WTC11 (cell line): ENCODE data around the gene GSN. TPM values are rescaled to one million over a fixed set of nuclear protein-coding genes. Genes with fewer than 3 reads are reported as not detected.

Experiments
- ATAC-seq: fragments of 200-7000 bp; cut with Tn5 transposase; 2 replicates; pipeline ENCODE4 v1.10.0; 2021; ENCODE audit warnings: mild to moderate bottlenecking, moderate library complexity
- CTCF ChIA-PET: fragments of 300-600 bp; sonication (Branson Sonifier 250); formaldehyde crosslinking; loops from one replicate; lab custom pipeline; 2021; ENCODE audit warnings: antibody characterized with exemption; lab: Charles Lee
- POLR2A ChIA-PET: fragments of 350-600 bp; sonication (Branson Sonifier 250); formaldehyde crosslinking; loops from one replicate; lab custom pipeline; 2021; ENCODE audit warnings: antibody characterized with exemption; lab: Charles Lee
- DNase-seq: peaks from one replicate; pipeline ENCODE4 v3.0.0; 2021; ENCODE audit warnings: low spot score
- H3K27ac Mint-ChIP-seq: 2 replicates; pipeline ENCODE4 v1.8.0; 2021; ENCODE audit warnings: mixed read lengths
- H3K27me3 Mint-ChIP-seq: 2 replicates; pipeline ENCODE4 v1.8.0; 2021; ENCODE audit warnings: low read depth, mild to moderate bottlenecking, moderate library complexity, mixed read lengths
- H3K36me3 Mint-ChIP-seq: 2 replicates; pipeline ENCODE4 v1.8.0; 2021; ENCODE audit warnings: mixed read lengths
- H3K4me1 Mint-ChIP-seq: 2 replicates; pipeline ENCODE4 v1.8.0; 2022; ENCODE audit warnings: mixed read lengths
- H3K4me3 Mint-ChIP-seq: 2 replicates; pipeline ENCODE4 v1.8.0; 2021; ENCODE audit warnings: mild to moderate bottlenecking, moderate library complexity, mixed read lengths
- H3K9me3 Mint-ChIP-seq: 2 replicates; pipeline ENCODE4 v1.8.0; 2021; ENCODE audit warnings: mixed read lengths
- ARID4B ChIP-seq: sonication (generic); formaldehyde crosslinking; IDR thresholded peaks from 2 replicates; pipeline ENCODE4 v1.8.0; 2023; ENCODE audit warnings: missing genetic modification reagents, mild to moderate bottlenecking, borderline replicate concordance
- E2F5 ChIP-seq: sonication (generic); formaldehyde crosslinking; IDR thresholded peaks from 2 replicates; pipeline ENCODE4 v1.8.1; 2022; ENCODE audit warnings: mild to moderate bottlenecking, moderate library complexity, missing genetic modification reagents
- ESRRA ChIP-seq: sonication (generic); formaldehyde crosslinking; IDR thresholded peaks from 2 replicates; pipeline ENCODE4 v1.8.1; 2022; ENCODE audit warnings: mild to moderate bottlenecking, missing genetic modification reagents, borderline replicate concordance
- ETV6 ChIP-seq: sonication (generic); formaldehyde crosslinking; IDR thresholded peaks from 2 replicates; pipeline ENCODE4 v1.8.1; 2022; ENCODE audit warnings: mild to moderate bottlenecking, missing genetic modification reagents
- FOXJ3 ChIP-seq: sonication (generic); formaldehyde crosslinking; IDR thresholded peaks from 2 replicates; pipeline ENCODE4 v1.9.0; 2021; ENCODE audit warnings: missing genetic modification reagents, mild to moderate bottlenecking, borderline replicate concordance
- FOXK1 ChIP-seq: sonication (generic); formaldehyde crosslinking; IDR thresholded peaks from 2 replicates; pipeline ENCODE4 v1.8.0; 2022; ENCODE audit warnings: mild to moderate bottlenecking, moderate library complexity, missing genetic modification reagents
- GRHL2 ChIP-seq: fragments of 250-450 bp; sonication (Bioruptor Pico); IDR thresholded peaks from 2 replicates; pipeline ENCODE4 v1.8.0; 2022; ENCODE audit warnings: mild to moderate bottlenecking, moderate library complexity; ENCODE audit not compliant: insufficient replicate concordance, severe bottlenecking
- JUN ChIP-seq: sonication (generic); formaldehyde crosslinking; IDR thresholded peaks from 2 replicates; pipeline ENCODE4 v1.8.0; 2023; ENCODE audit warnings: mild to moderate bottlenecking, missing genetic modification reagents
- KAT7 ChIP-seq: sonication (generic); formaldehyde crosslinking; IDR thresholded peaks from 2 replicates; pipeline ENCODE4 v1.8.1; 2023; ENCODE audit warnings: missing genetic modification reagents, mild to moderate bottlenecking, borderline replicate concordance
- MXD4 ChIP-seq: fragments of 250-450 bp; sonication (Bioruptor Pico); IDR thresholded peaks from 2 replicates; pipeline ENCODE4 v1.8.0; 2021; ENCODE audit warnings: mild to moderate bottlenecking, moderate library complexity, borderline replicate concordance
- NR2C2 ChIP-seq: sonication (generic); formaldehyde crosslinking; IDR thresholded peaks from 2 replicates; pipeline ENCODE4 v1.8.0; 2022; ENCODE audit warnings: mild to moderate bottlenecking, missing genetic modification reagents
- TCF7 ChIP-seq: sonication (generic); formaldehyde crosslinking; IDR thresholded peaks from 2 replicates; pipeline ENCODE4 v1.8.0; 2022; ENCODE audit warnings: mild to moderate bottlenecking, low read depth, missing genetic modification reagents, moderate library complexity
- ZNF263 ChIP-seq: sonication (generic); formaldehyde crosslinking; IDR thresholded peaks from 2 replicates; pipeline ENCODE4 v1.8.1; 2022; ENCODE audit warnings: low read depth, mild to moderate bottlenecking, moderate library complexity, missing genetic modification reagents
- ZNF423 ChIP-seq: fragments of 250-450 bp; sonication (Bioruptor Pico); IDR thresholded peaks from 2 replicates; pipeline ENCODE4 v2.1.2; 2022; ENCODE audit warnings: mild to moderate bottlenecking, moderate library complexity
- ZNF532 ChIP-seq: fragments of 250-450 bp; sonication (Bioruptor Pico); IDR thresholded peaks from 2 replicates; pipeline ENCODE4 v1.9.0; 2021; ENCODE audit warnings: mild to moderate bottlenecking, borderline replicate concordance
- total RNA-seq: library from RNA; stranded (reverse); gene quantifications from 3 replicates; pipeline ENCODE4 v1.2.3, GENCODE V29; 2021
- TF ChIP-seq, protein P1 (sequence below): sonication (generic); formaldehyde crosslinking; IDR thresholded peaks from 2 replicates; pipeline ENCODE4 v1.8.0; 2022; ENCODE audit warnings: mild to moderate bottlenecking, missing genetic modification reagents
- TF ChIP-seq, protein P2 (sequence below): sonication (generic); formaldehyde crosslinking; IDR thresholded peaks from 2 replicates; pipeline ENCODE4 v1.8.1; 2023; ENCODE audit warnings: mild to moderate bottlenecking, missing genetic modification reagents, moderate library complexity
- TF ChIP-seq, protein P3 (sequence below): sonication (generic); formaldehyde crosslinking; IDR thresholded peaks from 2 replicates; pipeline ENCODE4 v1.8.1; 2022; ENCODE audit warnings: low read depth, missing genetic modification reagents, borderline replicate concordance

Gene GSN
- total RNA-seq, 1 experiment from 2014 or later: 47.0 TPM

GRCh38 chr9:121304707-121305106, 36.7 kb downstream of the GSN start:
- CTCF ChIA-PET: interaction anchor here (0.9 to 2.1 kb wide), 2 partner anchors 15 to 17 kb away, joined by 5 to 10 read pairs; no protein-coding TSS in a partner anchor
- ATAC-seq (no peak), DNase-seq (no peak)
- H3K9me3 Mint-ChIP-seq: peaks cover 1% of the 10 kb centered on the region
- peaks cover 8% of the 10 kb centered on the region for H3K4me1 Mint-ChIP-seq
- 0 out of 2 replicates have a peak, but pooled peaks cover under 1% of the 10 kb centered on the region for H3K36me3 Mint-ChIP-seq
- no peak overlapping the region for H3K4me3 Mint-ChIP-seq
- H3K27ac Mint-ChIP-seq: no peak overlapping the region
- no peak for TF ChIP-seq ESRRA (CRISPR knock-in tag)
- TF ChIP-seq ZNF423 (CRISPR knock-in tag): no peak
- TF ChIP-seq TCF7 (CRISPR knock-in tag): no peak
- TF ChIP-seq ARID4B (CRISPR knock-in tag): no peak
- no peak for TF ChIP-seq KAT7 (CRISPR knock-in tag)
- TF ChIP-seq ZNF532 (CRISPR knock-in tag): no peak
- TF ChIP-seq, protein P1, sequence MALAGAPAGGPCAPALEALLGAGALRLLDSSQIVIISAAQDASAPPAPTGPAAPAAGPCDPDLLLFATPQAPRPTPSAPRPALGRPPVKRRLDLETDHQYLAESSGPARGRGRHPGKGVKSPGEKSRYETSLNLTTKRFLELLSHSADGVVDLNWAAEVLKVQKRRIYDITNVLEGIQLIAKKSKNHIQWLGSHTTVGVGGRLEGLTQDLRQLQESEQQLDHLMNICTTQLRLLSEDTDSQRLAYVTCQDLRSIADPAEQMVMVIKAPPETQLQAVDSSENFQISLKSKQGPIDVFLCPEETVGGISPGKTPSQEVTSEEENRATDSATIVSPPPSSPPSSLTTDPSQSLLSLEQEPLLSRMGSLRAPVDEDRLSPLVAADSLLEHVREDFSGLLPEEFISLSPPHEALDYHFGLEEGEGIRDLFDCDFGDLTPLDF (CRISPR knock-in tag): no peak
- TF ChIP-seq NR2C2 (CRISPR knock-in tag): no peak
- TF ChIP-seq GRHL2: no peak
- no peak for TF ChIP-seq ETV6 (CRISPR knock-in tag)
- no peak for TF ChIP-seq ZNF263 (CRISPR knock-in tag)
- no peak for TF ChIP-seq MXD4 (CRISPR knock-in tag)
- TF ChIP-seq FOXJ3: no peak
- TF ChIP-seq FOXK1 (CRISPR knock-in tag): no peak
- TF ChIP-seq, protein P2, sequence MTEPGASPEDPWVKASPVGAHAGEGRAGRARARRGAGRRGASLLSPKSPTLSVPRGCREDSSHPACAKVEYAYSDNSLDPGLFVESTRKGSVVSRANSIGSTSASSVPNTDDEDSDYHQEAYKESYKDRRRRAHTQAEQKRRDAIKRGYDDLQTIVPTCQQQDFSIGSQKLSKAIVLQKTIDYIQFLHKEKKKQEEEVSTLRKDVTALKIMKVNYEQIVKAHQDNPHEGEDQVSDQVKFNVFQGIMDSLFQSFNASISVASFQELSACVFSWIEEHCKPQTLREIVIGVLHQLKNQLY (CRISPR knock-in tag): no peak
- TF ChIP-seq JUN (CRISPR knock-in tag): no peak
- TF ChIP-seq, protein P3, sequence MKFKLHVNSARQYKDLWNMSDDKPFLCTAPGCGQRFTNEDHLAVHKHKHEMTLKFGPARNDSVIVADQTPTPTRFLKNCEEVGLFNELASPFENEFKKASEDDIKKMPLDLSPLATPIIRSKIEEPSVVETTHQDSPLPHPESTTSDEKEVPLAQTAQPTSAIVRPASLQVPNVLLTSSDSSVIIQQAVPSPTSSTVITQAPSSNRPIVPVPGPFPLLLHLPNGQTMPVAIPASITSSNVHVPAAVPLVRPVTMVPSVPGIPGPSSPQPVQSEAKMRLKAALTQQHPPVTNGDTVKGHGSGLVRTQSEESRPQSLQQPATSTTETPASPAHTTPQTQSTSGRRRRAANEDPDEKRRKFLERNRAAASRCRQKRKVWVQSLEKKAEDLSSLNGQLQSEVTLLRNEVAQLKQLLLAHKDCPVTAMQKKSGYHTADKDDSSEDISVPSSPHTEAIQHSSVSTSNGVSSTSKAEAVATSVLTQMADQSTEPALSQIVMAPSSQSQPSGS (CRISPR knock-in tag): no peak
- no peak for TF ChIP-seq E2F5 (CRISPR knock-in tag)
- peaks cover 17% of the 10 kb centered on the region for H3K27me3 Mint-ChIP-seq
- POLR2A ChIA-PET: no interaction called here
